K562 (cell line): ENCODE results near the gene MCM9. TPM values are rescaled to one million over a fixed set of nuclear protein-coding genes. Genes with fewer than 3 reads are reported as not detected.

Experiments used
- BCL6 ChIP-seq: fragments of 250-450 bp; sonication (Bioruptor Pico); IDR thresholded peaks from 2 replicates; pipeline ENCODE4 v1.4.0; 2020
- CBFB ChIP-seq: sonication (generic); formaldehyde crosslinking; IDR thresholded peaks from 2 replicates; pipeline ENCODE4 v1.4.0; 2020; ENCODE audit warnings: mild to moderate bottlenecking, missing genetic modification reagents
- CHCHD3 ChIP-seq: fragments of 250-450 bp; sonication (Bioruptor Pico); IDR thresholded peaks from 2 replicates; pipeline ENCODE4 v2.1.2; 2022; ENCODE audit warnings: mild to moderate bottlenecking
- GABPB1 ChIP-seq: sonication (generic); formaldehyde crosslinking; IDR thresholded peaks from 2 replicates; pipeline ENCODE4 v1.8.0; 2022; ENCODE audit warnings: mild to moderate bottlenecking, missing genetic modification reagents
- MYC ChIP-seq, 2 experiments: fragments of 250-450 bp in 1 of 2; sonication (Bioruptor Pico) in 1 of 2; IDR thresholded peaks; 2 replicates each; pipeline versions ENCODE4 v1.5.1 to v1.6.1; 2012 to 2021; ENCODE audit warnings: low read depth in 2 of 2, borderline replicate concordance in 1 of 2, improper control_type of control experiment in 1 of 2, low read length in 1 of 2, mild to moderate bottlenecking in 1 of 2, moderate library complexity in 1 of 2
- PPARD ChIP-seq: fragments of 250-450 bp; sonication (Bioruptor Pico); IDR thresholded peaks from 2 replicates; pipeline ENCODE4 v1.8.0; 2022; ENCODE audit warnings: inconsistent platforms, mild to moderate bottlenecking, moderate library complexity
- PTTG1 ChIP-seq: fragments of 450-650 bp; IDR thresholded peaks from 2 replicates; pipeline ENCODE4 v1.6.1; 2016; ENCODE audit warnings: low read depth, mild to moderate bottlenecking, missing genetic modification characterization, missing compliant biosample characterization
- RHOXF2B ChIP-seq: fragments of 250-450 bp; sonication (Bioruptor Pico); conservative IDR thresholded peaks from 2 replicates; pipeline ENCODE4 v1.5.1; 2021
- SMAD4 ChIP-seq: fragments of 250-450 bp; sonication (Bioruptor Pico); conservative IDR thresholded peaks from 2 replicates; pipeline ENCODE4 v1.8.0; 2021; ENCODE audit warnings: inconsistent platforms, mild to moderate bottlenecking, moderate library complexity
- ZNF224 ChIP-seq: sonication (generic); formaldehyde crosslinking; IDR thresholded peaks from 2 replicates; pipeline ENCODE4 v1.8.0; 2022; ENCODE audit warnings: mild to moderate bottlenecking, missing genetic modification reagents
- ZNF764 ChIP-seq: fragments of 250-450 bp; sonication (Bioruptor Pico); IDR thresholded peaks from 2 replicates; pipeline ENCODE4 v1.4.0; 2020; ENCODE audit warnings: low read depth, mild to moderate bottlenecking, moderate library complexity
- polyA plus RNA-seq, 8 experiments: library from polyadenylated mRNA; depleted of rRNA in 4 of 8; stranded (reverse) in 5 of 8; unstranded in 3 of 8; fragments of >200 nt; fragmentation: Nextera tagmentation in 2 of 8; fragmentation: Illumina TruSeq in 1 of 8; extraction: Ambion mirVana in 2 of 8; extraction: Trizol in 1 of 8; gene quantifications; 2 replicates each; pipeline versions ENCODE4 v1.2.1 to v1.2.3, GENCODE V29; 2011 to 2014; ENCODE audit warnings: inconsistent platforms in 1 of 8, missing spikeins in 1 of 8
- total RNA-seq, 7 experiments: library from RNA; depleted of rRNA in 6 of 7; stranded (reverse); fragments of >200 nt in 6 of 7; fragmentation: Illumina TruSeq in 2 of 7; extraction: Trizol in 2 of 7; gene quantifications; 2 replicates each; pipeline versions ENCODE4 v1.2.1 to v1.2.3, GENCODE V29; 2011 to 2021; ENCODE audit warnings: low replicate concordance in 1 of 7
- TF ChIP-seq, protein P1 (sequence below): fragments of 450-650 bp; IDR thresholded peaks from 2 replicates; pipeline ENCODE4 v1.6.1; 2016; ENCODE audit warnings: low read depth
- TF ChIP-seq, protein P2 (sequence below): fragments of 450-650 bp; formaldehyde crosslinking; IDR thresholded peaks from 2 replicates; pipeline ENCODE4 v1.4.0; 2020; ENCODE audit warnings: mild to moderate bottlenecking, moderate library complexity
- TF ChIP-seq, protein P3 (sequence below), 2 experiments: fragments of 450-650 bp in 1 of 2; IDR thresholded peaks; 2 replicates each; pipeline ENCODE4 v1.6.1; 2011 to 2017; ENCODE audit warnings: low read depth in 2 of 2, antibody characterized with exemption in 1 of 2, borderline replicate concordance in 1 of 2, low read length in 1 of 2, mild to moderate bottlenecking in 1 of 2, mixed read lengths in 1 of 2; ENCODE audit not compliant: control insufficient read depth in 1 of 2

The MCM9 gene
- total and polyA plus RNA-seq, 9 of the 15 experiments (the other 6 are each of a cell fraction or from before 2014, with no cell fraction given), result 4.8 to 16.7 (median 11.6) TPM

DNA sequence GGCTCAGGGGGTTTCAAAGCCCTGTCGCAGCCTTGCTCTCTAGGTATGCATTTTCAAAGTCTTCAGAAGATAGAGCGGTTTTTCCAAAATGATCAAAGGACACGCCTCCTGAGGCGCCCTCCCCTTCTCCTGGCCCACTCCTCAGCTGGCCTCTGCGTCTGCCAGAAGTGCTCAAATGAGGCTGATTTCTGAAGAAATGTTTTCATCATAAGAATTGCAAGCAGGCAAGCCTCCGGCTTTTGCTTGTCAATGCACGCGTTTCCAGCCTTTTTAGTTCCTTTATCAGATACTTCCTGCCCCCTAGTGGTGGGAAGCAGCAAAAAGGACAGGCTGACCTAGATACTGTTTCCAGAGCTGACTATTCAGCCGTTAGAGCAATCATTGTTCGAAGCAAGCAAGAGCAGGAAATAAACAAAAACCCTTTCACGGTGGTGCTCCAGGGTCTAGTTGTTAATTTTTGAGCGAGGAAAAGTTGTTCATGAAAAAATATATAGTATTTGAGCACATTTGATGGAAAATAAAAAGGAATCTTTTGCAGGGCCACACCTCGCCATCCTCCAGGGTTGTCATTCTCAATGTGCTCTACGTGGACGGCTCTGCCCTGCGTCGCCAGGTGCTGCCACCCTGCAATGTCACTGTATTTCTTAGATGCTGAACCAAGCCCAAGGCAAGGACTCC, 134.4 kb downstream of the MCM9 start (continued):
- TF ChIP-seq, protein P1, sequence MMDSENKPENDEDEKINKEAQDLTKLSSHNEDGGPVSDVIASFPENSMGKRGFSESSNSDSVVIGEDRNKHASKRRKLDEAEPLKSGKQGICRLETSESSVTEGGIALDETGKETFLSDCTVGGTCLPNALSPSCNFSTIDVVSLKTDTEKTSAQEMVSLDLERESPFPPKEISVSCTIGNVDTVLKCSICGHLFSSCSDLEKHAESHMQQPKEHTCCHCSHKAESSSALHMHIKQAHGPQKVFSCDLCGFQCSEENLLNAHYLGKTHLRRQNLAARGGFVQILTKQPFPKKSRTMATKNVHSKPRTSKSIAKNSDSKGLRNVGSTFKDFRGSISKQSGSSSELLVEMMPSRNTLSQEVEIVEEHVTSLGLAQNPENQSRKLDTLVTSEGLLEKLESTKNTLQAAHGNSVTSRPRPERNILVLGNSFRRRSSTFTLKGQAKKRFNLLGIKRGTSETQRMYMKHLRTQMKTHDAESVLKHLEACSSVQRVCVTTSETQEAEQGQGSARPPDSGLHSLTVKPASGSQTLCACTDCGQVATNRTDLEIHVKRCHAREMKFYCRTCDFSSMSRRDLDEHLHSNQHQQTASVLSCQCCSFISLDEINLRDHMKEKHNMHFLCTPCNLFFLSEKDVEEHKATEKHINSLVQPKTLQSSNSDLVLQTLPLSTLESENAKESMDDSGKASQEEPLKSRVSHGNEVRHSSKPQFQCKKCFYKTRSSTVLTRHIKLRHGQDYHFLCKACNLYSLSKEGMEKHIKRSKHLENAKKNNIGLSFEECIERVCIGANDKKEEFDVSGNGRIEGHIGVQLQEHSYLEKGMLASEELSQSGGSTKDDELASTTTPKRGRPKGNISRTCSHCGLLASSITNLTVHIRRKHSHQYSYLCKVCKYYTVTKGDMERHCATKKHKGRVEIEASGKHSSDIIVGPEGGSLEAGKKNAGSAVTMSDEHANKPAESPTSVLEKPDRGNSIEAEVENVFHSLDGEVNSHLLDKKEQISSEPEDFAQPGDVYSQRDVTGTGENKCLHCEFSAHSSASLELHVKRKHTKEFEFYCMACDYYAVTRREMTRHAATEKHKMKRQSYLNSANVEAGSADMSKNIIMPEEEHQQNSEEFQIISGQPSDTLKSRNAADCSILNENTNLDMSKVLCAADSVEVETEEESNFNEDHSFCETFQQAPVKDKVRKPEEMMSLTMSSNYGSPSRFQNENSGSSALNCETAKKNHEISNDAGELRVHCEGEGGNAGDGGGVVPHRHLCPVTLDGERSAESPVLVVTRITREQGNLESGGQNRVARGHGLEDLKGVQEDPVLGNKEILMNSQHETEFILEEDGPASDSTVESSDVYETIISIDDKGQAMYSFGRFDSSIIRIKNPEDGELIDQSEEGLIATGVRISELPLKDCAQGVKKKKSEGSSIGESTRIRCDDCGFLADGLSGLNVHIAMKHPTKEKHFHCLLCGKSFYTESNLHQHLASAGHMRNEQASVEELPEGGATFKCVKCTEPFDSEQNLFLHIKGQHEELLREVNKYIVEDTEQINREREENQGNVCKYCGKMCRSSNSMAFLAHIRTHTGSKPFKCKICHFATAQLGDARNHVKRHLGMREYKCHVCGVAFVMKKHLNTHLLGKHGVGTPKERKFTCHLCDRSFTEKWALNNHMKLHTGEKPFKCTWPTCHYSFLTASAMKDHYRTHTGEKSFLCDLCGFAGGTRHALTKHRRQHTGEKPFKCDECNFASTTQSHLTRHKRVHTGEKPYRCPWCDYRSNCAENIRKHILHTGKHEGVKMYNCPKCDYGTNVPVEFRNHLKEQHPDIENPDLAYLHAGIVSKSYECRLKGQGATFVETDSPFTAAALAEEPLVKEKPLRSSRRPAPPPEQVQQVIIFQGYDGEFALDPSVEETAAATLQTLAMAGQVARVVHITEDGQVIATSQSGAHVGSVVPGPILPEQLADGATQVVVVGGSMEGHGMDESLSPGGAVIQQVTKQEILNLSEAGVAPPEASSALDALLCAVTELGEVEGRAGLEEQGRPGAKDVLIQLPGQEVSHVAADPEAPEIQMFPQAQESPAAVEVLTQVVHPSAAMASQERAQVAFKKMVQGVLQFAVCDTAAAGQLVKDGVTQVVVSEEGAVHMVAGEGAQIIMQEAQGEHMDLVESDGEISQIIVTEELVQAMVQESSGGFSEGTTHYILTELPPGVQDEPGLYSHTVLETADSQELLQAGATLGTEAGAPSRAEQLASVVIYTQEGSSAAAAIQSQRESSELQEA, result no peak
- TF ChIP-seq PPARD (CRISPR knock-in tag) (no peak), ZNF764 (no peak; the same call in 1 of the 2 replicates), SMAD4 (no peak), RHOXF2B (no peak), BCL6 (no peak), CHCHD3 (CRISPR knock-in tag) (no peak), GABPB1 (CRISPR knock-in tag) (no peak), CBFB (no peak), MYC (IDR thresholded peaks at IDR 0.05; ENCODE audit: low read depth, low read length) (no peak), MYC (CRISPR knock-in tag; IDR thresholded peaks at IDR 0.05; ENCODE audit: borderline replicate concordance, low read depth) (no peak), ZNF224 (CRISPR knock-in tag) (no peak), PTTG1 (tag) (no peak)
- TF ChIP-seq, protein P2, sequence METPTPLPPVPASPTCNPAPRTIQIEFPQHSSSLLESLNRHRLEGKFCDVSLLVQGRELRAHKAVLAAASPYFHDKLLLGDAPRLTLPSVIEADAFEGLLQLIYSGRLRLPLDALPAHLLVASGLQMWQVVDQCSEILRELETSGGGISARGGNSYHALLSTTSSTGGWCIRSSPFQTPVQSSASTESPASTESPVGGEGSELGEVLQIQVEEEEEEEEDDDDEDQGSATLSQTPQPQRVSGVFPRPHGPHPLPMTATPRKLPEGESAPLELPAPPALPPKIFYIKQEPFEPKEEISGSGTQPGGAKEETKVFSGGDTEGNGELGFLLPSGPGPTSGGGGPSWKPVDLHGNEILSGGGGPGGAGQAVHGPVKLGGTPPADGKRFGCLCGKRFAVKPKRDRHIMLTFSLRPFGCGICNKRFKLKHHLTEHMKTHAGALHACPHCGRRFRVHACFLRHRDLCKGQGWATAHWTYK, result no peak
- TF ChIP-seq, protein P3, sequence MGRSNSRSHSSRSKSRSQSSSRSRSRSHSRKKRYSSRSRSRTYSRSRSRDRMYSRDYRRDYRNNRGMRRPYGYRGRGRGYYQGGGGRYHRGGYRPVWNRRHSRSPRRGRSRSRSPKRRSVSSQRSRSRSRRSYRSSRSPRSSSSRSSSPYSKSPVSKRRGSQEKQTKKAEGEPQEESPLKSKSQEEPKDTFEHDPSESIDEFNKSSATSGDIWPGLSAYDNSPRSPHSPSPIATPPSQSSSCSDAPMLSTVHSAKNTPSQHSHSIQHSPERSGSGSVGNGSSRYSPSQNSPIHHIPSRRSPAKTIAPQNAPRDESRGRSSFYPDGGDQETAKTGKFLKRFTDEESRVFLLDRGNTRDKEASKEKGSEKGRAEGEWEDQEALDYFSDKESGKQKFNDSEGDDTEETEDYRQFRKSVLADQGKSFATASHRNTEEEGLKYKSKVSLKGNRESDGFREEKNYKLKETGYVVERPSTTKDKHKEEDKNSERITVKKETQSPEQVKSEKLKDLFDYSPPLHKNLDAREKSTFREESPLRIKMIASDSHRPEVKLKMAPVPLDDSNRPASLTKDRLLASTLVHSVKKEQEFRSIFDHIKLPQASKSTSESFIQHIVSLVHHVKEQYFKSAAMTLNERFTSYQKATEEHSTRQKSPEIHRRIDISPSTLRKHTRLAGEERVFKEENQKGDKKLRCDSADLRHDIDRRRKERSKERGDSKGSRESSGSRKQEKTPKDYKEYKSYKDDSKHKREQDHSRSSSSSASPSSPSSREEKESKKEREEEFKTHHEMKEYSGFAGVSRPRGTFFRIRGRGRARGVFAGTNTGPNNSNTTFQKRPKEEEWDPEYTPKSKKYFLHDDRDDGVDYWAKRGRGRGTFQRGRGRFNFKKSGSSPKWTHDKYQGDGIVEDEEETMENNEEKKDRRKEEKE (IDR thresholded peaks at IDR 0.05; ENCODE audit: borderline replicate concordance in 1 of 2, control insufficient read depth in 1 of 2, low read depth in 2 of 2, low read length in 1 of 2), result no peak
